ENCODE measurements around the gene CERS1.
A peak's percentile ranks its signal among the peaks of the same experiment; 100 is the strongest.

Gene CERS1

DNA sequence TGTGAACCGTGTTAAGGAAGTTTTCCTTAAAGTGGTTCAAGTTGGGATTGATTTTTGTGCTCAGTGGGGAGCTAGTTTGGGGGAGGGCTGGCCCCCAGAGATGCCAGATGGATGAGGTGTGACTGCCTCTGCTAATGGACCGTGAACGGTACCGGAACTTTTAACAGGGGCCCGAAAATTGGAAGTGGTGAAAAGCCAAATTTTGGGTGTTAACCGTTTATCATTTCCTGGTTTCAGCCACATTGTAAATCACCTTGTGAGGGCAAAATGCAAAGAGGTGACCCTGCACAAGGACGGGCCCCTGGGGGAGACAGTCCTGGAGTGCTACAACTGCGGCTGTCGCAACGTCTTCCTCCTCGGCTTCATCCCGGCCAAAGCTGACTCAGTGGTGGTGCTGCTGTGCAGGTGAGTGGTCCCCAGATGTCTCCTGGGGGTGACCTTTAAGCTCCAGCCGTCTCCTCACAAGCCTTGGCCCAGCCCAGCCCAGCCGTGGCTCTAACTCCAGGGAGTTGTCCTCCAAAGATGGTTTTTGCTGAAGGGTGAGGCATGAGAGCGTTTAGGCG, 46.0 kb downstream of the CERS1 start:
- H3K4me1 Mint-ChIP-seq (ENCODE audit: low read depth), result peaks cover 40% of the 10 kb centered on the region
- peaks cover 2% of the 10 kb centered on the region for H3K36me3 Mint-ChIP-seq
- H3K4me3 Mint-ChIP-seq, result peak overlapping the region; percentile 42
- no peak overlapping the region for H3K27ac Mint-ChIP-seq
- H3K9me3 Mint-ChIP-seq (ENCODE audit: low read depth), result no peaks in the 10 kb centered on the region
- no peaks in the 10 kb centered on the region for H3K27me3 Mint-ChIP-seq

DNA sequence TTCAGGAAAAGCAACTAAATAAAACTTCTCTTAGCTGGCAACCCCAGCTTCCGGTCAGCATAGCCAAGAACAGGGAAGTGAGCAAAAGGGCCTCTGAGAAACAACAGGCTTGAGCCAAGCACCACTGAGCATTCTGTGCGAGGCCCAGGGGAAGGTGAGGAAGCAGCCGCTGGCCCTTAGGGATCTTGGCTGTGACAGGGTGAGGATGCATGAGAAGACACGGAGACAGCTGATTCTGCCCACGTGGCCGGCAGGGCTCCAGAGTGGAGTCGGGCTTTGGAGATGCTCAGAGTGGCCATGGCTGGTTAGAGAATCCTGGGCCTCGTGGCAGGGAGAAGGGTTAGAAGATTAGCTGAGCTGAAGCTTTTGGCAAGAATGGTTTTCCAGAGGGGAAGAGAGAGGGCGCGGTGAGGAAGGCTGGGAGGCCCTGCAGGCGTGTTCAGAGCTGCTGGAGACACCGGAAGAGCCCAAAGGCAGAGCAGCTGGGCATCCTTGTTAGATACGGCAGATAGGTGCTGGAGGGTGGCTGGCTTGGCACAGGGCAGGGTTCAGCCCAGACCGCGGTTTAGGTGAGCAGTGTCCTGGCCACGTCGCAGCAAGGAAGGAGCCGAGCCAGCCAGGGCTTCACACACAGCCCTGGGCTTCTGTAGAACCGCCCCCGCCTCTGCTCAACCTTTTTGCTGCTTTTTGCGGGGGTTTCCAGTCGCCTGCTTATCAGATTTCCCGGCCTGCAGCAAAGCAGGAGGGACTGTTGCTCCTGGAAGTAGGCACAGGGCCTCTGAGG, 46.9 kb downstream of the CERS1 start:
- Mint-ChIP-seq H3K36me3 (peaks cover 2% of the 10 kb centered on the region), H3K4me3 (peak overlapping the region; percentile 42), H3K9me3 (ENCODE audit: low read depth) (no peaks in the 10 kb centered on the region), H3K27me3 (no peaks in the 10 kb centered on the region), H3K27ac (peak overlapping the region; percentile 29), H3K4me1 (ENCODE audit: low read depth) (peaks cover 47% of the 10 kb centered on the region)

DNA sequence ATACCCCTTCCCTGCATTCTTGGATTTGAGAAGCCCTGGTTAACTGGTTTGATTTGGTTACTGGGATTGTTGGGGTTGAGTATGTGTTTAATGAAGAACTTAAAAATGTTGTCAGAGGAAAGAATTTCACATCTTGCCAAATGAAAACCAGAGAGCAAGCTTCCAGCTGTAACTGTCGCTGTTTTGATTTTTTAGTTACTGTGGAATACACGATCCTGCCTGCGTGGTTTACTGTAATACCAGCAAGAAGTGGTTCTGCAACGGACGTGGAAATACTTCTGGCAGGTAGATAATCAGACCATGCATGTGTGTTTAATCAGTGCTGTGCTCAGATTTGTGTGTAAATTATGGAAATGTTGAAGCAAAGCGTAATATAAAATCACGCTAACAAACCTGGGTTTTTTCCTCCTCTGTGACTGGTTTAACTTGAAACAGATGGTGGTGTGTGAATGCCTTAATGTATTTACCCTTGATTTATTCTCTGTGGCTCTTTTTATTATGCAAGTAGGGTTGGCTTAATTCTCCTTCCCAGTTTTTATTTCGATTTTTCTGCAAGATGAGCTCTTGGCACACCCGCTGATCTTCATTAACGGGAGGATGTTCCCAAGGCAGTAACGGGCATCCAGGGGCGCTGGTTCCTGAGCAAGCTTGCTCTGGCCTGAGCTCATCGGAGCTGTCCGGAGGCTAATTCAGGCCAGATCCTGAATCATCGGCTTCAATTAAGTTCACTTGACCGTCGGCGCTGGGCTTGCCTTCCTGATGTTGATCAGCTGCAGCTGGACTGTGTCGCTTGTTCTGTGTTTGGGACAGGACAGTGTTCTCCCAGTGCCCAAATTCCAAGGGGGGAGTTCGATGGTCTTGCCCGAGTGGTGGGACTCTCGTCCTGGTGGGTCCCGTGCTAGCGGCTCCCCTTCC, 48.2 kb downstream of the CERS1 start:
- Mint-ChIP-seq H3K4me3 (no peak overlapping the region), H3K9me3 (ENCODE audit: low read depth) (no peaks in the 10 kb centered on the region), H3K27me3 (no peaks in the 10 kb centered on the region), H3K27ac (no peak overlapping the region), H3K4me1 (ENCODE audit: low read depth) (peaks cover 59% of the 10 kb centered on the region), H3K36me3 (peaks cover 2% of the 10 kb centered on the region)

DNA sequence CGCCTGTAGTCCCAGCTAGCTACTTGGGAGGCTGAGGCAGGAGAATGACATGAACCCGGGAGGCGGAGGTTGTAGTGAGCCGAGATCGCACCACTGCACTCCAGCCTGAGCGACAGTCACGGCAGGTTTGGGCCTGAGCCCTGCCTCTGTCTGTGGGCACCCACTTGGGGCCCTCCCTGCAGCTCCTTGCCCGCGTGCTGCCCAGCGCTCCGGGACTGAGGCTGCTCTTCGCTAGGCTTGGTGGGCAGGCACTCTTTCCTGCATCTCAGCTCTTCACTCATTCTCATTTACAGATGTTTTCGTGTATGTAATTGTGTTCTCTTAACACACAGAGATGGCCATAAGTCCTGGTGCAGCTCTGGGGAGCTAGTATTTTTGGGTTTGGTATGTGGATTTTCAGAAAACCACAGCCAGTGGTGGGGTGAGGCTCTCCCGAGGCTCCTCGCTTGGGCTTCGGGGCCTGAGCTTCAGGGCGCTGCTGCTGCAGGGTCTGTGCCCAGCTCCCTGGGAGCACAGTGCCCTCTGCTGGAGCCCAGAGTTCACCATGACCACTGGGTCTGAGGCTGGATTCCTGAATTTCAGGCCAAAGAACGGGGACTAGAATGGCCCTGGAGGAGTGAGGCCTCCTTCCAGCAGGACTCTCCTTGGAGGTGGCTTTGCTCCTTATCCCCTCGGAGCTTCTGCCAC, 49.0 kb downstream of the CERS1 start:
- peak overlapping the region; percentile 13 for H3K27ac Mint-ChIP-seq
- H3K36me3 Mint-ChIP-seq, result peaks cover 2% of the 10 kb centered on the region
- H3K4me1 Mint-ChIP-seq (ENCODE audit: low read depth), result peaks cover 63% of the 10 kb centered on the region
- H3K9me3 Mint-ChIP-seq (ENCODE audit: low read depth), result no peaks in the 10 kb centered on the region
- peak overlapping the region; percentile 67 for H3K4me3 Mint-ChIP-seq
- no peaks in the 10 kb centered on the region for H3K27me3 Mint-ChIP-seq

DNA sequence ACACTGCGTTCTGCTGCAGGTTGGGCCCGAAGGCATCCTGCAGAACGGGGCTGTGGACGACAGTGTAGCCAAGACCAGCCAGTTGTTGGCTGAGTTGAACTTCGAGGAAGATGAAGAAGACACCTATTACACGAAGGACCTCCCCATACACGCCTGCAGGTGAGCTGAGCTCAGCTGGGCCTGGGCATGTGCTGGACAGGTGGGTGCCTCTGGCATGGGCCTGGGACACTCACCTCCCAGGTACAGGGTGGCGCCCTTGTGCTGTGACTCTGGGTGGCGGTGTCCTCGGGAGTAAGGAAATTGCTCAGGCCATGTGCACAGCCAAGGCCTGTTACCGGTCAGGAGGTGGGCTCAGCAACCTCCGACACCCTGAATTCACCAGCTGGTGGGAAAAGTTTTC, 50.0 kb downstream of the CERS1 start:
- peaks cover 2% of the 10 kb centered on the region for H3K36me3 Mint-ChIP-seq
- H3K4me1 Mint-ChIP-seq (ENCODE audit: low read depth), result peaks cover 73% of the 10 kb centered on the region
- no peak overlapping the region for H3K27ac Mint-ChIP-seq
- no peaks in the 10 kb centered on the region for H3K27me3 Mint-ChIP-seq
- no peaks in the 10 kb centered on the region for H3K9me3 Mint-ChIP-seq (ENCODE audit: low read depth)
- no peak overlapping the region for H3K4me3 Mint-ChIP-seq

DNA sequence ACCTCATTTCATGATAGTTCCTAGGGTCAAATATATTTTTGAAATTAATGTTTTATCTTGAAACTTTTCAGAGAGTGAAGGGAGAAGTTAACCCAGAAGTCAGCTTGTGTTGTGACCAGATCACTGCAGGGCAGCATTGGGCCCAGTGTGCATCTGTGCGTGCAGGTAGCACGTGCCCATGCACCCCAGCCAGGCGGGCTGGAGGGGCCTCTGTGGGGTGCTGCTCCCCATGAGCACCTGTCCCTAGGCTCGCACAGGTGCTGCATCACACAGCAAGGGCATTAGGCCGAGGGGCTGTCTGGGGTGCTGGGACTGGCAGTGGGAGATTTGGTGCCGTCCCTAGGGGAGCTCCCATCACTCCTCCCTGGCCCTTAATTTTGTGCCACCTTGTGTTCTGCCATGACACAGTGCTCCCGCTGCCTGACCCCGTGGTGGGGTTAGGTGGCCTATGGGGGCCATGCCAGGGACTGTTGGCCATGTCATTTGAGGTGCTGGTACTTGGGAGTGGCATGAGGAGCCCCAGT, 51.1 kb downstream of the CERS1 start:
- H3K4me3 Mint-ChIP-seq, result peak overlapping the region; percentile 49

DNA sequence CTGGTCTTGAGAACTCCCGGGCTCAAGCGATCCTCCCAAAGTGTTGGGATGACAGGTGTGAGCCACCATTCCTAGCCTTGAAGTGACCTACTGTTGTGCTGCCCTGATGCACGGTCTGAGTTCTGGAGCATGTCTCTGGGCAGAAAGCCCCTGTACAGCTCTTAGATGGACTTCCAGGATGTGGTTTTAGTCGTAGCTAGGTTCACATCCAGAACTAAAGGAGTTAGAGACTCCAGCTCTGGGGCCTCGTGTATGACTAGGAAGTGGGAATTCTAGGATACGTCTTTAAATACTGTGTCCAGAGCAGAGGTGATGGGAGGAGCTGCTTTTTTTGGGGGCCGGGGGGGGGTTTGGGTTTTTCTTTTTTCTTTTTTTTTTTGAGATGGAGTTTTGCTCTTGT, 52.0 kb downstream of the CERS1 start:
- H3K27ac Mint-ChIP-seq, result peak overlapping the region; percentile 17
- peaks cover 81% of the 10 kb centered on the region for H3K4me1 Mint-ChIP-seq (ENCODE audit: low read depth)
- no peaks in the 10 kb centered on the region for H3K9me3 Mint-ChIP-seq (ENCODE audit: low read depth)

More for the DNA sequence above, 51.1 kb downstream of the CERS1 start:
- H3K36me3 Mint-ChIP-seq, result no peaks in the 10 kb centered on the region
- H3K9me3 Mint-ChIP-seq (ENCODE audit: low read depth), result no peaks in the 10 kb centered on the region
- no peaks in the 10 kb centered on the region for H3K27me3 Mint-ChIP-seq
- peaks cover 81% of the 10 kb centered on the region for H3K4me1 Mint-ChIP-seq (ENCODE audit: low read depth)
- H3K27ac Mint-ChIP-seq, result no peak overlapping the region

DNA sequence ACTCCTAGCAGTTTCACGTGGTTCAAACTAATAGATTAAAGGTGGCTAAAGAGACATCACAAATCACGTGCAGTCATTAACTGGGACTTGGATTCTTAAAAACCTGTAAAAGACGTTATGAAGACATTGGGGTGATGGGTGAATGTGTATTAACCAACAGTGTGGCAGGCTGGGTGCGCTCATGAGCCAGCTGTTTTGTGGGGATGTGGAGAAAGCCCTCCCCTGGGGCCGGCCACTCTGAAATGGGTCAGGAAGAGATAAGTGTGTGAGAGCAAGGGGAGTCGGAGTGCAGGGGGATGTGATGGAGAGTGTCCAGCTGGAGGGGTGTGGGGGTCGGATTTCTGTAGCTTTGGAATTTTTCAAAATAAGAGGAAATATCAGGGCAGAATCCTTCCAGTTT, 53.8 kb downstream of the CERS1 start:
- Mint-ChIP-seq H3K27ac (peak overlapping the region; percentile 86), H3K36me3 (no peaks in the 10 kb centered on the region), H3K27me3 (no peaks in the 10 kb centered on the region), H3K9me3 (ENCODE audit: low read depth) (no peaks in the 10 kb centered on the region), H3K4me3 (peak overlapping the region; percentile 17), H3K4me1 (ENCODE audit: low read depth) (peaks cover 84% of the 10 kb centered on the region)

More for the DNA sequence above, 52.0 kb downstream of the CERS1 start:
- H3K4me3 Mint-ChIP-seq, result peak overlapping the region; percentile 78
- H3K36me3 Mint-ChIP-seq, result no peaks in the 10 kb centered on the region
- H3K27me3 Mint-ChIP-seq, result no peaks in the 10 kb centered on the region

DNA sequence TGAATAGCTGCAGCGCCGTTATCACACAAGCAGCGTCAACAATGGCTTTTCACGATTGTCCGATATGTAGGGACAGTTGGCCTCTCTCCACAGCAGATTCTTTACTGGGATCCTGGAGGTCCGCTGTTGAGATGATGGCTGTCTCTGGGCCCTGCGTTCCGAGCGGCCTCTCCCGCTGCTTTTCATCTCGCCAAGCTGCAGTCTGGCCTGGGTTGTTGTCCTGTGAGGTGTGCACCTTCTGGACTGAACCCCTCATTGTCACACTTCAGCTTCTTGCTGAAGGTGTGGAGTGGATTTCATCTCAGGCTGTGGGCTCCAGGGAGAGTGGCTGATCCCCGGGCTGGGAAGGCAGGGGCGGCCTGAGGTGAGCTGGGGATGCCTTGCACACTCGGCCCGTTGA, 54.6 kb downstream of the CERS1 start:
- Mint-ChIP-seq H3K9me3 (ENCODE audit: low read depth) (no peaks in the 10 kb centered on the region), H3K27ac (peak overlapping the region; percentile 16), H3K4me1 (ENCODE audit: low read depth) (peaks cover 83% of the 10 kb centered on the region), H3K27me3 (no peaks in the 10 kb centered on the region), H3K4me3 (no peak overlapping the region), H3K36me3 (peaks cover 1% of the 10 kb centered on the region)

DNA sequence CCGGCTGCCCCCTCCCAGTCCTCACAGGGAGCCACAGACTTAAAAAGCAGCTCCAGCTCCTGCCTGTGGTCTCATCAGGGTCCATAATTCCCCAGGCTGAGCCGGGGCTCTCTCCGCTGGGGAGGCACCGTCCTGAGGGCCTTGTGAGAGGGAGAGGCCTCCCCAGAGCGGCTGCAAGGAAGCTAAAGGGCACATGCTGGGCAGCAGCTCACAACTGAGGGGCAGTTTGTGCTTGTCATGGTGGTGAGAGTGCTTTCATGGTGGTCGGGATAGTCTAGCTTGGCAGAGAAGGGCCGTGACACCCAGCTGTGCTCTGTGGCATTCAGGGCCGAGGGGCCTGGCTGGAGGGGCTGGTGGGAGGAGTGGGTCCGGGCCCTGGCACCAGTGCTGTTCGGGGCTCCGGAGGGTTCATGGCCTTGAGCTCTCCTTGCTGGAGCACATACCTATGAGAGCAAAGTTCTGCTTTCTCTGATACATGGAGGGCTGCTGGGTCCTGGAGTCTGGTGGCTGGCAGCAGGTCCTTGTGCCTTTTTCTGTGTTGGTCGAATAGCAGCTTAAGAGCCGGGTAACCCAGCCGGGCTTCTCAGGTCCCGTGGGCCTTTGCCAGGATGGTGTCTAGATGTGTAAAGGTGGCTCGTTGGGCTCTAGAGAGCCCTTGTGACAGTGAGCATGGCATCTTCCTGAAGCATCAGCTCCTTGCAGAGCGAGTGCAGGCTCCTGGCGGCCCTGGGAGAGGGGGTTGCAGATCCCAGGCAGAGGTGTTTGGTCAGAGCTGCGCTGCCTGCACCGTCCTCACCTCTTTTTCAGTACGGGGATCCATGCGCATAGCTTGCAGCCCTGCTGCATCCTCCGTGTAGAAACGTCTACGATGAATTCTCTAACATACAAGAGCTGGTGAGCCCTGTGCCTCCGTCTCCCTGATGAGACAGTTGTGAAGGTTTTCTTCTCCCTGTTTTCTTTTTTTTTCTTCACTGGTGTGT, 55.4 kb downstream of the CERS1 start:
- Mint-ChIP-seq H3K9me3 (ENCODE audit: low read depth) (no peaks in the 10 kb centered on the region), H3K27ac (peak overlapping the region; percentile 41), H3K27me3 (no peaks in the 10 kb centered on the region), H3K4me1 (ENCODE audit: low read depth) (peaks cover 84% of the 10 kb centered on the region), H3K36me3 (peaks cover 6% of the 10 kb centered on the region), H3K4me3 (peak overlapping the region; percentile 22)

DNA sequence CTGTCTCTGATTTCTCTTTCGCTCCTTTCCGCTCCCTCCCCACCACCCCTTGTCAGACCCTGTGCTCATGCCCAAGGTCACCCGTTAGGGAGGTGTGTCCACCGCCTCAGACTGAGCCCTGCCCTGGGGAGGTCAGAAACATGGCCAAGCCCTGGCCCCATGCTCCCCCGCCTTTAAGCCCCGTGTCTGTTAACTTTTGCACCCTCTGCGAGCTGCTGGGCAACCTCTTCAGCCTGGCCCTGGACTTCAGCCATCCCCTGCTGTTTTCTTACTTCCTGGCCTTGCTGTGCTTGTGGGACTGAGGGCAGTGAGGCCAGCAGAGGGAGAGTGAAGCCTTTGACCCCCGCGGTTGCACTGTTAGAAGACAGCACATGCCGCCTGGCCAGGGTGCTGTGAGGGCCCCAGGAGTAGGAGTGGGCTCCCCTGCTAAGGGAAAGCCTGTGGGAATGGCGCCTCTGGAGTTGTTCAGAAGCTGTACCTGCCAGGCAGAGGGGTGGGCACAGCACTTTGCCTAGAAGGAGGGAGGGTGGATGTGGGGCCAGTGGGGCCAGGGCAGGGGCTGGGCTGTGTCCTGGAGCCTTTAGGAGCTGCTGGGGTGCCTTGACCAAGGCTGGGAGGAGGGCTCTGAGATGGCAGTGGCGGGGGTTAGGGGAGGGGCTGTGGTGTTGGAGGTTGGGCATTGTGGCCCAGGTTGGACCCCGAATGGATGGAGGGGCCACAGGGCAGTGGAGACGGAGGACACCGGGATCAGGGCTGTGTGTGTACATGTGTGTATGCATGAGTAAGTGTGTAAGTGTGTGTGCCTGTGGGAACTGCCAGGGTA, 56.3 kb downstream of the CERS1 start:
- no peaks in the 10 kb centered on the region for H3K9me3 Mint-ChIP-seq (ENCODE audit: low read depth)
- peak overlapping the region; percentile 79 for H3K27ac Mint-ChIP-seq
- no peaks in the 10 kb centered on the region for H3K27me3 Mint-ChIP-seq
- H3K4me1 Mint-ChIP-seq (ENCODE audit: low read depth), result peaks cover 84% of the 10 kb centered on the region
- H3K4me3 Mint-ChIP-seq, result no peak overlapping the region
- H3K36me3 Mint-ChIP-seq, result peaks cover 6% of the 10 kb centered on the region

DNA sequence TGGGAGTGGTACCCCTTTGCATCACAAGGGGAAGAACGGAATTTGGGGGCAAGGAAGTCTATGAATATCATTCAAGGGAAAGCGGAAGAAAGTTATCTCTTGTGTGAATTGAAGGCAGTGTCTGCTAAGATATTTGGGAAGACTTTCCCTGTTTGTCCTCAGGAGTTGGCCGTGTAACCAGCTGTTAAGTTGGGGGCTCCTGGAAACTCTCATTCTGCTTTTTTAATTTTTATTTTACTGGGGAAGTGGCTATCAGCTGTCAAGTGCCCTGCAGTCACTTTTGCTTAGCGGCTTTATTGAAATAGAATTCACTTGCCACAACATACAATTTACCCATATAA, 61.3 kb downstream of the CERS1 start:
- peak overlapping the region; percentile 4 for H3K27ac Mint-ChIP-seq
- peaks cover 9% of the 10 kb centered on the region for H3K36me3 Mint-ChIP-seq
- H3K27me3 Mint-ChIP-seq, result no peaks in the 10 kb centered on the region
- peak overlapping the region; percentile 96 for H3K4me3 Mint-ChIP-seq
- H3K9me3 Mint-ChIP-seq (ENCODE audit: low read depth), result no peaks in the 10 kb centered on the region
- peaks cover 53% of the 10 kb centered on the region for H3K4me1 Mint-ChIP-seq (ENCODE audit: low read depth)

All from activated naive CD8-positive, alpha-beta T cell (primary cell).